Activated CD4-positive, alpha-beta memory T cell treated with anti-CD3 and anti-CD28 coated beads, Interleukin-2, amount 10 ng/mL, durations not matched to agents 7 days and 5 days (primary cell): ENCODE results near the gene HEATR5A. TPM values are rescaled to one million over a fixed set of nuclear protein-coding genes. Genes with fewer than 3 reads are reported as not detected.
"Not testable (repeated sequence)": the region's sequence is repeated elsewhere in the genome, so short reads cannot be mapped to it uniquely, and the experiment has no call there.

Experiments
- CTCF ChIA-PET: fragments of 350-600 bp; sonication (Branson Sonifier 250); formaldehyde crosslinking; loops from one replicate; lab custom pipeline; 2021; ENCODE audit warnings: antibody characterized with exemption, inconsistent platforms; lab: Charles Lee
- POLR2A ChIA-PET: fragments of 350-600 bp; sonication (Branson Sonifier 250); formaldehyde crosslinking; loops from one replicate; lab custom pipeline; 2021; ENCODE audit warnings: antibody characterized with exemption; lab: Charles Lee
- DNase-seq: peaks from one replicate; pipeline ENCODE4 v3.0.0-alpha.2; 2020
- H3K27ac Mint-ChIP-seq: one replicate; pipeline ENCODE4 v1.8.0; 2021; ENCODE audit warnings: mild to moderate bottlenecking, mixed read lengths
- H3K27me3 Mint-ChIP-seq: one replicate; pipeline ENCODE4 v1.8.0; 2021; ENCODE audit warnings: mixed read lengths
- H3K36me3 Mint-ChIP-seq: one replicate; pipeline ENCODE4 v1.8.0; 2021; ENCODE audit warnings: low read depth, mixed read lengths
- H3K4me1 Mint-ChIP-seq: one replicate; pipeline ENCODE4 v1.8.0; 2021; ENCODE audit warnings: mixed read lengths
- H3K4me3 Mint-ChIP-seq: one replicate; pipeline ENCODE4 v1.8.0; 2021; ENCODE audit warnings: mild to moderate bottlenecking, mixed read lengths
- H3K9me3 Mint-ChIP-seq: one replicate; pipeline ENCODE4 v1.8.0; 2021; ENCODE audit warnings: mixed read lengths
- total RNA-seq, 2 experiments: library from RNA; stranded (reverse); gene quantifications; one replicate each; pipeline ENCODE4 v1.2.3, GENCODE V29; 2021

Gene HEATR5A
- total RNA-seq, 2 experiments from 2014 or later, result 9.4 to 12.5 TPM

GRCh38 chr14:31379125-31379947 is 41.0 kb downstream of the HEATR5A start:
- H3K27me3 Mint-ChIP-seq, H3K9me3 Mint-ChIP-seq, H3K4me3 Mint-ChIP-seq, H3K36me3 Mint-ChIP-seq, H3K27ac Mint-ChIP-seq, DNase-seq, H3K4me1 Mint-ChIP-seq: not testable (repeated sequence)
- POLR2A ChIA-PET, result interaction anchor here (0.9 to 2.2 kb wide), 4 partner anchors 12 to 172 kb away, joined by 3 to 10 read pairs (median 4); partner anchors contain the start of genes DTD2 and HECTD1
- CTCF ChIA-PET, result interaction anchor here (0.7 to 1.0 kb wide), 3 partner anchors 10 to 460 kb away, joined by 3 to 4 read pairs (median 3); no protein-coding TSS in a partner anchor

- no peaks in the 10 kb centered on the region for H3K36me3 Mint-ChIP-seq
- no peaks in the 10 kb centered on the region for H3K27me3 Mint-ChIP-seq
- H3K27ac Mint-ChIP-seq, result no peak overlapping the region
- peaks cover 9% of the 10 kb centered on the region for H3K4me1 Mint-ChIP-seq
- H3K9me3 Mint-ChIP-seq, result no peaks in the 10 kb centered on the region
- ChIA-PET CTCF (interaction anchor here (1.2 to 2.8 kb wide), 3 partner anchors 43 to 169 kb away, joined by 3 to 10 read pairs (median 4); partner anchors contain the start of genes HEATR5A and HECTD1), POLR2A (interaction anchor here (1.4 to 2.2 kb wide), 2 partner anchors 43 to 80 kb away, joined by 7 to 10 read pairs; partner anchors contain the start of genes DTD2 and HEATR5A)
- H3K4me3 Mint-ChIP-seq, result no peak overlapping the region
- DNase-seq, result no peak
Observed at GRCh38 chr14:31377433-31377832, 42.9 kb downstream of the HEATR5A start.

- CTCF ChIA-PET, result no interaction called here
- H3K27me3 Mint-ChIP-seq, result no peaks in the 10 kb centered on the region
- POLR2A ChIA-PET, result interaction anchor here (1.0 to 1.2 kb wide), 4 partner anchors 9 to 164 kb away, joined by 3 to 4 read pairs (median 4); partner anchors contain the start of genes HEATR5A and HECTD1
- H3K9me3 Mint-ChIP-seq, result no peaks in the 10 kb centered on the region
- no peak overlapping the region for H3K4me3 Mint-ChIP-seq
- H3K27ac Mint-ChIP-seq, result peak overlapping the region; percentile 24
- H3K36me3 Mint-ChIP-seq, result peaks cover 3% of the 10 kb centered on the region
- peaks cover 14% of the 10 kb centered on the region for H3K4me1 Mint-ChIP-seq
- DNase-seq, result no peak
Observed at GRCh38 chr14:31371646-31372045, 48.7 kb downstream of the HEATR5A start.

- Mint-ChIP-seq H3K27ac (no peak overlapping the region), H3K36me3 (peaks cover 3% of the 10 kb centered on the region), H3K27me3 (no peaks in the 10 kb centered on the region), H3K4me3 (no peak overlapping the region), H3K9me3 (no peaks in the 10 kb centered on the region), H3K4me1 (no peaks in the 10 kb centered on the region)
- ChIA-PET POLR2A (interaction anchor here (1.3 kb wide), 1 partner anchor 8 kb away, joined by 3 read pairs; no protein-coding TSS in a partner anchor), CTCF (interaction anchor here (0.6 to 0.7 kb wide), 2 partner anchors 118 to 219 kb away, joined by 3 read pairs; no protein-coding TSS in a partner anchor)
- DNase-seq, result no peak
Observed at GRCh38 chr14:31363331-31364073, 56.8 kb downstream of the HEATR5A start.

- no peak for DNase-seq
- POLR2A ChIA-PET, result interaction anchor here (1.3 kb wide), 1 partner anchor 9 kb away, joined by 3 read pairs; no protein-coding TSS in a partner anchor
- no peaks in the 10 kb centered on the region for H3K4me1 Mint-ChIP-seq
- no peaks in the 10 kb centered on the region for H3K9me3 Mint-ChIP-seq
- H3K36me3 Mint-ChIP-seq, result no peaks in the 10 kb centered on the region
- CTCF ChIA-PET, result interaction anchor here (0.6 kb wide), 2 partner anchors 45 to 220 kb away, joined by 3 read pairs; no protein-coding TSS in a partner anchor
- no peak overlapping the region for H3K27ac Mint-ChIP-seq
- no peaks in the 10 kb centered on the region for H3K27me3 Mint-ChIP-seq
- H3K4me3 Mint-ChIP-seq, result no peak overlapping the region
Observed at GRCh38 chr14:31362746-31363145, 57.6 kb downstream of the HEATR5A start.

- H3K9me3 Mint-ChIP-seq, H3K4me3 Mint-ChIP-seq, DNase-seq, H3K36me3 Mint-ChIP-seq, CTCF ChIA-PET, H3K27ac Mint-ChIP-seq, POLR2A ChIA-PET, H3K27me3 Mint-ChIP-seq, H3K4me1 Mint-ChIP-seq: not testable (repeated sequence)
Observed at GRCh38 chr14:31361761-31362160, 58.6 kb downstream of the HEATR5A start.

- no peaks in the 10 kb centered on the region for H3K4me1 Mint-ChIP-seq
- POLR2A ChIA-PET, result no interaction called here
- CTCF ChIA-PET, result interaction anchor here (1.8 kb wide), 1 partner anchor 96 kb away, joined by 3 read pairs; the partner anchor contains the start of gene DTD2
- no peak for DNase-seq
- no peaks in the 10 kb centered on the region for H3K9me3 Mint-ChIP-seq
- no peaks in the 10 kb centered on the region for H3K36me3 Mint-ChIP-seq
- H3K27me3 Mint-ChIP-seq, result no peaks in the 10 kb centered on the region
- H3K4me3 Mint-ChIP-seq, result no peak overlapping the region
- H3K27ac Mint-ChIP-seq, result no peak overlapping the region
Observed at GRCh38 chr14:31360919-31361662, 59.3 kb downstream of the HEATR5A start.

- Mint-ChIP-seq H3K36me3 (no peaks in the 10 kb centered on the region), H3K4me1 (peaks cover 3% of the 10 kb centered on the region), H3K27ac (no peak overlapping the region), H3K9me3 (no peaks in the 10 kb centered on the region), H3K27me3 (no peaks in the 10 kb centered on the region), H3K4me3 (no peak overlapping the region)
- no peak for DNase-seq
- POLR2A ChIA-PET, result no interaction called here
- CTCF ChIA-PET, result no interaction called here
Observed at GRCh38 chr14:31357279-31357678, 63.1 kb downstream of the HEATR5A start.

- Mint-ChIP-seq H3K9me3 (no peaks in the 10 kb centered on the region), H3K36me3 (peaks cover 3% of the 10 kb centered on the region), H3K27me3 (no peaks in the 10 kb centered on the region), H3K27ac (no peak overlapping the region), H3K4me3 (no peak overlapping the region), H3K4me1 (no peaks in the 10 kb centered on the region)
- no peak for DNase-seq
- ChIA-PET CTCF (no interaction called here), POLR2A (no interaction called here)
Observed at GRCh38 chr14:31346097-31346496, 74.3 kb downstream of the HEATR5A start.

- H3K9me3 Mint-ChIP-seq, result no peaks in the 10 kb centered on the region
- H3K27ac Mint-ChIP-seq, result no peak overlapping the region
- peaks cover 3% of the 10 kb centered on the region for H3K36me3 Mint-ChIP-seq
- no peaks in the 10 kb centered on the region for H3K4me1 Mint-ChIP-seq
- ChIA-PET CTCF (no interaction called here), POLR2A (no interaction called here)
- no peak for DNase-seq
- no peak overlapping the region for H3K4me3 Mint-ChIP-seq
- no peaks in the 10 kb centered on the region for H3K27me3 Mint-ChIP-seq
Observed at GRCh38 chr14:31341280-31341679, 79.1 kb downstream of the HEATR5A start.

- ChIA-PET POLR2A (no interaction called here), CTCF (no interaction called here)
- Mint-ChIP-seq H3K4me3 (no peak overlapping the region), H3K27me3 (no peaks in the 10 kb centered on the region), H3K4me1 (no peaks in the 10 kb centered on the region), H3K27ac (no peak overlapping the region), H3K9me3 (no peaks in the 10 kb centered on the region), H3K36me3 (peaks cover 3% of the 10 kb centered on the region)
- DNase-seq, result no peak
Observed at GRCh38 chr14:31340297-31341063, 79.9 kb downstream of the HEATR5A start.

- CTCF ChIA-PET, result no interaction called here
- POLR2A ChIA-PET, result no interaction called here
- DNase-seq, result no peak
- Mint-ChIP-seq H3K4me3 (no peak overlapping the region), H3K36me3 (peaks cover 3% of the 10 kb centered on the region), H3K27me3 (no peaks in the 10 kb centered on the region), H3K4me1 (no peaks in the 10 kb centered on the region), H3K27ac (no peak overlapping the region), H3K9me3 (no peaks in the 10 kb centered on the region)
Observed at GRCh38 chr14:31339743-31340142, 80.6 kb downstream of the HEATR5A start.
